Heart right ventricle (tissue), 16 donors: ENCODE data around the gene FIS1. TPM values are rescaled to one million over a fixed set of nuclear protein-coding genes. Genes with fewer than 3 reads are reported as not detected.
"Not testable (repeated sequence)": the region's sequence is repeated elsewhere in the genome, so short reads cannot be mapped to it uniquely, and the experiment has no call there.

Experiments
- ATAC-seq, 8 donors: fragments of 200-7000 bp; cut with Tn5 transposase; one replicate each; pipeline ENCODE4 v1.9.1; 2020; ENCODE audit warnings: mild to moderate bottlenecking in 8 of 8, moderate library complexity in 8 of 8, moderate number of reproducible peaks in 1 of 8
- DNase-seq, 2 donors: peaks; one replicate each; pipeline ENCODE4 v3.0.0-alpha.2; 2020
- H3K27ac ChIP-seq, 10 donors: fragments of 200-600 bp; sonication (generic) in 2 of 10; one replicate each; pipeline versions ENCODE4 v1.5.0 to v1.8.0; 2020 to 2022; ENCODE audit warnings: mild to moderate bottlenecking in 3 of 10
- H3K27me3 ChIP-seq, 7 donors: fragments of 200-600 bp; one replicate each; pipeline ENCODE4 v1.8.0; 2021 to 2022; ENCODE audit warnings: mild to moderate bottlenecking in 2 of 7
- H3K36me3 ChIP-seq, 9 donors: fragments of 200-600 bp; sonication (generic) in 1 of 9; one replicate each; pipeline versions ENCODE4 v1.5.0 to v1.8.0; 2020 to 2022; ENCODE audit warnings: mild to moderate bottlenecking in 2 of 9
- H3K4me1 ChIP-seq, 9 donors: fragments of 200-600 bp; sonication (generic) in 1 of 9; one replicate each; pipeline versions ENCODE4 v1.5.0 to v1.8.0; 2020 to 2022; ENCODE audit warnings: mild to moderate bottlenecking in 4 of 9
- H3K4me3 ChIP-seq, 10 donors: fragments of 200-600 bp; sonication (generic) in 2 of 10; one replicate each; pipeline versions ENCODE4 v1.5.0 to v1.8.0; 2020 to 2022; ENCODE audit warnings: mild to moderate bottlenecking in 7 of 10, moderate library complexity in 2 of 10
- H3K9me3 ChIP-seq, 11 donors: fragments of 200-600 bp in 10 of 11; sonication (generic) in 2 of 11; one replicate each; pipeline versions ENCODE4 v1.5.0 to v1.8.0; 2013 to 2022; ENCODE audit warnings: mild to moderate bottlenecking in 2 of 11, control low read depth in 1 of 11, moderate library complexity in 1 of 11
- WGBS, 2 donors: extraction: QIAGEN DNeasy Blood & Tissue Kit; methylation state at CpG; one replicate each; pipeline ENCODE4 v1.1.7; 2013; ENCODE audit warnings: inconsistent platforms in 1 of 2; 5-methylcytosine and 5-hydroxymethylcytosine counted together
- intact Hi-C, 10 donors: fragments of 100-400 bp; cut with DNase I; formaldehyde crosslinking; loops; one replicate each; pipeline versions ENCODE4 v1.11.1 to v1.14.2; 2022
- polyA plus RNA-seq, 2 donors: library from polyadenylated mRNA; stranded (reverse); fragments of 200-250 nt; gene quantifications; one replicate each; pipeline ENCODE4 v1.2.3, GENCODE V29; 2013
- total RNA-seq, 10 donors: library from RNA; stranded (reverse); fragmentation: NEBNext Ultra II Directional in 3 of 10; extraction: Animal tissue kit (Norgen Biotek cat#: 25700) in 3 of 10; gene quantifications; one replicate each; pipeline versions ENCODE4 v1.2.1 to v1.2.4, GENCODE V29; 2021 to 2023
- TF ChIP-seq, protein P1 (sequence below), 9 donors: fragments of 200-600 bp; sonication (generic) in 2 of 9; IDR thresholded peaks; one replicate each; pipeline versions ENCODE4 v1.5.0 to v1.8.0; 2021 to 2022; ENCODE audit warnings: antibody characterized with exemption in 9 of 9, mild to moderate bottlenecking in 5 of 9, moderate library complexity in 1 of 9
- donor health status: Arrhythmogenic right ventricular cardiomyopathy.
- donor health status: ischemic (EF 13 %, LVEDD 7.1; RV severe dilation, severe dysfunction).
- donor health status: healthy with polysubstance abuse.
- donor health status: DM: no; HTN: yes; CAD: no.
- donor health status: DM: no; HTN: no; CAD: no.
- donor health status: ischemic (EF 25% LVEDD 6.9; RV normal size, moderate dysfunction).
- donor health status: ischemic (EF 25% LVEDD 5.7; RV mildly dilated, moderate dysfunction).
- donor health status: healthy.
- donor health status: DM: yes; HTN: yes; CAD: no.
- donor health status: Ischemic cardiomyopathy.
- donor health status: ischemic (EF 35%, LVEDD 5.7; RV mildly dilated, moderate dysfunction).
- donor health status: nonischemic (EF 11% LVEDD 7.7; RV severe dilation, severe dysfunction).
- donor health status: DM: yes; HTN: yes; CAD: no.
- donor health status: PGD.
- donor health status: ischemic (EF 29% LVEDD 5.4; RV normal size, mild dysfunction).
- donor health status: nonischemic (EF 23%, LVEDD 6.1; RV moderate dilation, normal function).

Gene FIS1
- total and polyA plus RNA-seq, 12 donors: 147 to 439 (median 292) TPM

DNA sequence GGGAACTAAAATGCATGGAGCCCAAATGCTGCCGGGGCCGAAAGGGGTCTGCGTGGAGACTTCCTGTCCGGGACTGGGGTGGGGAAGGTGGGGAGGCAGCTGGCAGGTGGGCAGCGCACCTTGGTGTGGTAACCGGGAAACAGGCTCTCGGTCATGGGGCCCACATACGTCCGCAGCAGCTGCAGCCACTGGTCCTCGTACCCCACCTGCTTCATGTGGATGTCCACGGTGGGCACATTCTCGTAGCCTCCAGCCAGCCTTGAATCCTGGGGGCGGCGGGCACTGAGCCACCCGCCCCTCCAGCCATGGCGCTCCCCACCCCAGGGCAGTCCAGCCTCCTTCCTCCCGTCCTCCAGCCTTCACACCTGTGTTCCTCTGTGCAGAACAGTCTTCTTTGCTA, 37.4 kb downstream of the FIS1 start:
- Histone ChIP-seq H3K9me3 (no peaks in the 10 kb centered on the region), H3K4me3 (no peak overlapping the region), H3K36me3 (peaks cover 0 to 68% (median 23%) of the 10 kb centered on the region in 9 donors), H3K27ac (no peak overlapping the region), H3K4me1 (peaks cover 0 to 16% (median 0%) of the 10 kb centered on the region in 9 donors), H3K27me3 (peaks cover 3 to 21% (median 12%) of the 10 kb centered on the region in 7 donors)
- TF ChIP-seq, protein P1, sequence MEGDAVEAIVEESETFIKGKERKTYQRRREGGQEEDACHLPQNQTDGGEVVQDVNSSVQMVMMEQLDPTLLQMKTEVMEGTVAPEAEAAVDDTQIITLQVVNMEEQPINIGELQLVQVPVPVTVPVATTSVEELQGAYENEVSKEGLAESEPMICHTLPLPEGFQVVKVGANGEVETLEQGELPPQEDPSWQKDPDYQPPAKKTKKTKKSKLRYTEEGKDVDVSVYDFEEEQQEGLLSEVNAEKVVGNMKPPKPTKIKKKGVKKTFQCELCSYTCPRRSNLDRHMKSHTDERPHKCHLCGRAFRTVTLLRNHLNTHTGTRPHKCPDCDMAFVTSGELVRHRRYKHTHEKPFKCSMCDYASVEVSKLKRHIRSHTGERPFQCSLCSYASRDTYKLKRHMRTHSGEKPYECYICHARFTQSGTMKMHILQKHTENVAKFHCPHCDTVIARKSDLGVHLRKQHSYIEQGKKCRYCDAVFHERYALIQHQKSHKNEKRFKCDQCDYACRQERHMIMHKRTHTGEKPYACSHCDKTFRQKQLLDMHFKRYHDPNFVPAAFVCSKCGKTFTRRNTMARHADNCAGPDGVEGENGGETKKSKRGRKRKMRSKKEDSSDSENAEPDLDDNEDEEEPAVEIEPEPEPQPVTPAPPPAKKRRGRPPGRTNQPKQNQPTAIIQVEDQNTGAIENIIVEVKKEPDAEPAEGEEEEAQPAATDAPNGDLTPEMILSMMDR (IDR thresholded peaks at IDR 0.05): no peak
- intact Hi-C loops: no loop called here
- WGBS, 2 donors: 93 to 95% methylated on average over 17 of the region's 17 CpGs
- no peak for ATAC-seq
- no peak for DNase-seq

DNA sequence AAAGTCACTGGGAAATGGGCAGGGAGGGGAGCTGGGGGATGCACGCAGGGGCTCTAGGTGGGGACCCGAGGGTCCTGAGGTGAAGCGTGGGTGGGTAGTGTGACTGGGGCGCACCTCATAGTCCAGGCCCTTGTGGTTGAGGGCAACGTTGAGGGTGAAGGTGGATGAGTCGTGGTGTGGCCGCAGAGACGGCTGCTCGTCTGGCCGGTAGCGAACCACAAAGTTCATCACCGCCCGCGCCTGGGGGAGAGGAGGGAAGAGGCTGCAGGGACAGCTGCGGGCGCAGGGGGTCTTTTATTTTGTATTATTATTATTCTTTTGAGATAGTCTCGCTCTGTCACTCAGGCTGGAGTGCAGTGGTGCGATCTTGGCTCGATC, 38.2 kb downstream of the FIS1 start:
- TF ChIP-seq, protein P1 (IDR thresholded peaks at IDR 0.05): no peak
- no peak overlapping the region for H3K27ac ChIP-seq
- peaks cover 12 to 29% (median 20%) of the 10 kb centered on the region in 7 donors for H3K27me3 ChIP-seq
- no peaks in the 10 kb centered on the region for H3K9me3 ChIP-seq
- DNase-seq (no peak), ATAC-seq (no peak)
- WGBS, 2 donors: 90 to 95% methylated on average over 19 of the region's 19 CpGs
- H3K36me3 ChIP-seq: peaks cover 0 to 60% (median 19%) of the 10 kb centered on the region in 9 donors
- no peak overlapping the region for H3K4me3 ChIP-seq
- intact Hi-C loops: no loop called here
- peaks cover 4 to 24% (median 8%) of the 10 kb centered on the region in 9 donors for H3K4me1 ChIP-seq

DNA sequence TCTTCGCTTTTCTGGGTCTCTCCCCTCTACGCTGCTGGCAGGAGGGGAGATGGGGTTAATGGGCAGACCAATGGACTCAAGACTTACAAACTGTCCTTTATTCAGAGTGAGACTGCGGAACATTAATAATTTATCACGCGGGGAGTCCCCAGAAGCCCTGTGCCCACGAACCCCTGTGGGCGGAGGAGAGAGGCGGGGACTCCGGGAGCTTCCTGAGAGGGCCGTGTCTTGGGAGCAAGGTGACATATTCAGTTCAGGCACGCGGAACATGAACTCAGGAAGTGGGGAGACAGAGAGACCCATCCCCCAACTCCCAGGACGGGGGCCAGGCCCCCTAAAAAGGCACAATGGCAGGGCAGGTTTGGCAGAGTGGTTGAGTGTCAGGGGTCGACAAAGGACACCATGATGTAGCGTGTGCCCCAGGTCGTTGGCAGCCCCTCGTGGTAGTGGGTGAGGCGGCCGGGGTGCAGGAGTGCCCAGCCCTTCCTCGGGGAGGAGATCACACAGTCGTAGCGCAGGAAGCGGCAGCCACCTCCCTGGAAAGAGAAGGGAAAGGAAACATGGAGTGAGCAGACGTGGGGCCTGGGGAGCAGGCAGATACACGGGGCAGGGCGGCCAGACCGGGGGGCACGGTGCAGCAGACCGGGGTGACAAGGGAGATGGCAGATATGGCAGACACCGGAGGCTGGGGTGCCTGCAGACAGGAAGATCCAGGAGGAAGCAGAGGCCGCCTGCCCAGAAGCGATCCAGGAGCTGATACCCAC, 38.8 kb downstream of the FIS1 start:
- Histone ChIP-seq H3K27me3 (peaks cover 17 to 35% (median 26%) of the 10 kb centered on the region in 7 donors), H3K4me3 (no peak overlapping the region), H3K27ac (no peak overlapping the region), H3K4me1 (peaks cover 4 to 27% (median 9%) of the 10 kb centered on the region in 9 donors), H3K9me3 (no peaks in the 10 kb centered on the region), H3K36me3 (peaks cover 0 to 54% (median 13%) of the 10 kb centered on the region in 9 donors)
- intact Hi-C loops: no loop called here
- TF ChIP-seq, protein P1 (IDR thresholded peaks at IDR 0.05): no peak
- ATAC-seq: no peak
- 85 to 89% methylated on average over 32 of the region's 32 CpGs for WGBS, 2 donors
- no peak for DNase-seq

DNA sequence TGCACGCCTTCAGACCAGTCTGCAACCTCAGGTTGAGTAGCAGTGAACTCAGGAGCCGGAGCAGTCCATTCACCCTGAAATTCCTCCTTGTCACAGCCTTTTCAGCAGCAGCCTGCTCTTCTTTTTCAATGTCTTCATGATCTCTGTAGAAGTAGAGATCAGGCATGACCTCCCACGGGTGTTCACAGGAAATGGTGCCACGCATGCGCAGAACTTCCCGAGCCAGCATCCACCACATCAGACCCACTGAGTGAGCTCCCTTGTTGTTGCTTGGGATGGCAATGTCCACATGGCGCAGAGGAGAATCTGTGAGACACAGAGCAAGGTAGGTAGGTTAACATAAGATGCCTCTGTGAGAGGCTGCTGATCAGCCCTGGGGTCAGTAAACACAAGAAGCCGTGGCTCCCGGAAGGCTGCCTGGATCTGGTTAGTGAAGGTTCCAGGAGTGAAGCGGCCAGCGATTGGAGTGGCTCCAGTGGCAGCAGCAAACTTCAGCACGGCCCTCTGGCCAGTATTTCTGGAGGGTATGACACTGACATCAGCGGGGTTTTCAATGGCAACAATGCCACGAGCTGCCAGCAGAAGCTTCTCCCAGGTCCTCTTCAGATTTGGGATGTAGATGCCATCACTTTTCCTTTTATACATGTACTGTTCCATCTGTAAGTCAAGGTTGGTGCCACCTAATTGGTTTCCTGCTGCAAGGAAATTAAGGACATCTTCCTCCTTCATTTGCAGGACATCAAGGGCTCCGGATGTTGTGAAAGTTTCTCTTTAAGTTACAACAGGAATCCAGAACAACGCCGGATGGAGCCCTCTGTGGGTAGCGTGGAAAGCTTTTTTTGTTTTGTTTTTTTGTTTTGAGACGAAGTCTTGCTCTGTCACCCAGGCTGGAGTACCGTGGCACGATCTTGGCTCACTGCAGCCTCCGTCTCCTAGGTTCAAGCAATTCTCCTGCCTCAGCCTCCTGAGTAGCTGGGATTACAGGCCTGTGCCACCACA, 40.8 kb downstream of the FIS1 start:
- H3K27ac ChIP-seq, ATAC-seq, intact Hi-C loops, DNase-seq, H3K9me3 ChIP-seq, H3K4me3 ChIP-seq: not testable (repeated sequence)
- Histone ChIP-seq H3K36me3 (peaks cover 0 to 34% (median 10%) of the 10 kb centered on the region in 9 donors), H3K27me3 (peaks cover 25 to 55% (median 46%) of the 10 kb centered on the region in 7 donors), H3K4me1 (peaks cover 4 to 27% (median 9%) of the 10 kb centered on the region in 9 donors)
- 58% methylated on average over 22 of the region's 22 CpGs for WGBS, 2 donors
